IMR-90 (cell line): Measurements from ENCODE around the gene PRIMA1.

ENCODE experiments used
- CHD1 ChIP-seq: IDR thresholded peaks from 2 replicates; pipeline ENCODE4 v1.6.1; 2012; ENCODE audit warnings: low read depth, low read length, improper control_type of control experiment
- CTCF ChIP-seq: conservative IDR thresholded peaks from 2 replicates; pipeline ENCODE4 v1.5.1; 2012; ENCODE audit warnings: mild to moderate bottlenecking, low read depth, low read length, improper control_type of control experiment
- MAZ ChIP-seq: IDR thresholded peaks from 2 replicates; pipeline ENCODE4 v1.6.1; 2012; ENCODE audit warnings: low read depth, mild to moderate bottlenecking, low read length, improper control_type of control experiment, moderate library complexity, borderline replicate concordance
- POLR2A ChIP-seq: IDR thresholded peaks from 2 replicates; pipeline ENCODE4 v1.6.1; 2012; ENCODE audit warnings: mild to moderate bottlenecking, low read depth, low read length
- SMC3 ChIP-seq: fragments of 150-350 bp; IDR thresholded peaks from 2 replicates; pipeline ENCODE4 v1.6.1; 2016; ENCODE audit warnings: low read depth, mild to moderate bottlenecking, antibody characterized with exemption, low read length, moderate library complexity

GRCh38 chr14:93706360-93706955, 81.8 kb downstream of the PRIMA1 start:
- no peak for TF ChIP-seq CTCF
- TF ChIP-seq POLR2A: no peak
- TF ChIP-seq SMC3: no peak
- TF ChIP-seq CHD1: no peak
- TF ChIP-seq MAZ: no peak
